Astrocyte (in vitro differentiated cells and primary cell): ENCODE data around the gene RC3H1. TPM values are rescaled to one million over a fixed set of nuclear protein-coding genes. Genes with fewer than 3 reads are reported as not detected.

Source experiments
- DNase-seq: peaks from one replicate; pipeline ENCODE4 v3.0.0-alpha.2; 2010; ENCODE audit warnings: low read depth
- FAIRE-seq: peaks from 2 replicates; lab custom pipeline; 2011; peaks lifted over from hg19 to GRCh38; lab: Jason Lieb, UNC
- H2AFZ ChIP-seq: 2 replicates; pipeline ENCODE4 v1.6.0; 2012; ENCODE audit warnings: low read depth, low read length, inconsistent platforms
- H3K27ac ChIP-seq: 2 replicates; pipeline ENCODE4 v1.5.1; 2011; ENCODE audit warnings: low read depth, low read length, inconsistent platforms
- H3K27me3 ChIP-seq: 2 replicates; pipeline ENCODE4 v1.6.0; 2011; ENCODE audit warnings: low read length, inconsistent platforms; ENCODE audit not compliant: insufficient read depth
- H3K36me3 ChIP-seq: 2 replicates; pipeline ENCODE4 v1.5.1; 2011; ENCODE audit warnings: low read length, inconsistent platforms; ENCODE audit not compliant: insufficient read depth
- H3K4me1 ChIP-seq: 2 replicates; pipeline ENCODE4 v1.5.1; 2011; ENCODE audit warnings: low read length, inconsistent platforms; ENCODE audit not compliant: insufficient read depth
- H3K4me2 ChIP-seq: 2 replicates; pipeline ENCODE4 v1.6.0; 2012; ENCODE audit warnings: low read length, inconsistent platforms
- H3K4me3 ChIP-seq: 2 replicates; pipeline ENCODE4 v1.5.1; 2011; ENCODE audit warnings: low read depth, mild to moderate bottlenecking, low read length, inconsistent platforms; ENCODE audit not compliant: insufficient read depth
- H3K79me2 ChIP-seq: 2 replicates; pipeline ENCODE4 v1.6.0; 2012; ENCODE audit warnings: mild to moderate bottlenecking, low read length, inconsistent platforms; ENCODE audit not compliant: insufficient read depth
- H3K9ac ChIP-seq: 2 replicates; pipeline ENCODE4 v1.6.0; 2012; ENCODE audit warnings: mild to moderate bottlenecking, low read length, inconsistent platforms
- H3K9me3 ChIP-seq: 2 replicates; pipeline ENCODE4 v1.5.1; 2012; ENCODE audit warnings: low read depth, mild to moderate bottlenecking, low read length, inconsistent platforms; ENCODE audit not compliant: insufficient read depth
- H4K20me1 ChIP-seq: 2 replicates; pipeline ENCODE4 v1.6.0; 2012; ENCODE audit warnings: low read length, inconsistent platforms; ENCODE audit not compliant: insufficient read depth
- H3K27ac Mint-ChIP-seq: one replicate; pipeline ENCODE4 v1.8.0; 2021; ENCODE audit warnings: mild to moderate bottlenecking, mixed read lengths; ENCODE audit not compliant: unreplicated experiment
- H3K27me3 Mint-ChIP-seq: one replicate; pipeline ENCODE4 v1.8.0; 2021; ENCODE audit warnings: low read depth, mixed read lengths; ENCODE audit not compliant: unreplicated experiment
- H3K36me3 Mint-ChIP-seq: one replicate; pipeline ENCODE4 v1.8.0; 2021; ENCODE audit warnings: low read depth, mixed read lengths; ENCODE audit not compliant: unreplicated experiment
- H3K4me1 Mint-ChIP-seq: one replicate; pipeline ENCODE4 v1.8.0; 2021; ENCODE audit warnings: low read depth, mixed read lengths; ENCODE audit not compliant: unreplicated experiment
- H3K4me3 Mint-ChIP-seq: one replicate; pipeline ENCODE4 v1.8.0; 2021; ENCODE audit warnings: mild to moderate bottlenecking, moderate library complexity, mixed read lengths; ENCODE audit not compliant: unreplicated experiment
- H3K9me3 Mint-ChIP-seq: one replicate; pipeline ENCODE4 v1.8.0; 2021; ENCODE audit warnings: mild to moderate bottlenecking, mixed read lengths; ENCODE audit not compliant: unreplicated experiment
- EZH2 ChIP-seq: IDR thresholded peaks from 2 replicates; pipeline ENCODE4 v1.6.1; 2012; ENCODE audit warnings: mild to moderate bottlenecking, low read length, inconsistent platforms; ENCODE audit not compliant: insufficient read depth
- total RNA-seq: library from RNA; stranded (reverse); gene quantifications from 2 replicates; pipeline ENCODE4 v1.2.1, GENCODE V29; 2021
- TF ChIP-seq, protein P1 (sequence below): IDR thresholded peaks from 2 replicates; pipeline ENCODE4 v1.5.1; 2011; ENCODE audit warnings: low read depth, mild to moderate bottlenecking, inconsistent platforms, low read length, moderate library complexity; ENCODE audit not compliant: insufficient read depth

RC3H1 gene
- total RNA-seq, 1 donor from 2014 or later = 38.1 TPM

DNA sequence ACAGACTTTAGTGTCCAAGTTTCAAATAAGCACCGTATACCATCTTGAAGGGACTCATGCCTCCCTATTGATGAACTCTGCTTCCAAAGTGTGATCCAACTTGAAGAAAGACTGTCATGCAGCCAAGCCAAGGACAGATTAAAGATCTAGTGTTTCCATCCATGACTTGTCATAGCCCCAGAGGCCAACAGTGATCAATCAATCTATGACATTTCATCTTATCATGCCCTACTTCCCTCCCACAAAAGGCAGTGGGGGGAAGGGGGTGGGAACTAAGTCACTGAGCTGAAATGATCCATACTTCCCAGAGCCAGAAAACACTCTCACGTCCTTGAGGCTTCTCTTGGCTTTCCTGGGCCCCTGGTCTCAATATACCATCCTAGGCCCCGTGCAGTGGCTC is 109.0 kb downstream of the RC3H1 start:
- H4K20me1 ChIP-seq = no peaks in the 10 kb centered on the region
- no peaks in the 10 kb centered on the region for H3K27me3 ChIP-seq
- H3K79me2 ChIP-seq = no peaks in the 10 kb centered on the region
- no peak overlapping the region for H2AFZ ChIP-seq
- Mint-ChIP-seq H3K27me3 (peaks cover 24% of the 10 kb centered on the region), H3K9me3 (no peaks in the 10 kb centered on the region), H3K36me3 (peaks cover under 1% of the 10 kb centered on the region), H3K4me3 (no peak overlapping the region), H3K27ac (no peak overlapping the region), H3K4me1 (no peaks in the 10 kb centered on the region)
- FAIRE-seq (no peak), DNase-seq (no peak)
- H3K4me1 ChIP-seq = no peaks in the 10 kb centered on the region
- H3K9me3 ChIP-seq = no peaks in the 10 kb centered on the region
- H3K36me3 ChIP-seq = no peaks in the 10 kb centered on the region
- H3K9ac ChIP-seq = no peak overlapping the region
- no peak overlapping the region for H3K4me3 ChIP-seq
- TF ChIP-seq EZH2 = no peak
- TF ChIP-seq, protein P1, sequence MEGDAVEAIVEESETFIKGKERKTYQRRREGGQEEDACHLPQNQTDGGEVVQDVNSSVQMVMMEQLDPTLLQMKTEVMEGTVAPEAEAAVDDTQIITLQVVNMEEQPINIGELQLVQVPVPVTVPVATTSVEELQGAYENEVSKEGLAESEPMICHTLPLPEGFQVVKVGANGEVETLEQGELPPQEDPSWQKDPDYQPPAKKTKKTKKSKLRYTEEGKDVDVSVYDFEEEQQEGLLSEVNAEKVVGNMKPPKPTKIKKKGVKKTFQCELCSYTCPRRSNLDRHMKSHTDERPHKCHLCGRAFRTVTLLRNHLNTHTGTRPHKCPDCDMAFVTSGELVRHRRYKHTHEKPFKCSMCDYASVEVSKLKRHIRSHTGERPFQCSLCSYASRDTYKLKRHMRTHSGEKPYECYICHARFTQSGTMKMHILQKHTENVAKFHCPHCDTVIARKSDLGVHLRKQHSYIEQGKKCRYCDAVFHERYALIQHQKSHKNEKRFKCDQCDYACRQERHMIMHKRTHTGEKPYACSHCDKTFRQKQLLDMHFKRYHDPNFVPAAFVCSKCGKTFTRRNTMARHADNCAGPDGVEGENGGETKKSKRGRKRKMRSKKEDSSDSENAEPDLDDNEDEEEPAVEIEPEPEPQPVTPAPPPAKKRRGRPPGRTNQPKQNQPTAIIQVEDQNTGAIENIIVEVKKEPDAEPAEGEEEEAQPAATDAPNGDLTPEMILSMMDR = no peak
- no peak overlapping the region for H3K27ac ChIP-seq
- H3K4me2 ChIP-seq = no peak overlapping the region

DNA sequence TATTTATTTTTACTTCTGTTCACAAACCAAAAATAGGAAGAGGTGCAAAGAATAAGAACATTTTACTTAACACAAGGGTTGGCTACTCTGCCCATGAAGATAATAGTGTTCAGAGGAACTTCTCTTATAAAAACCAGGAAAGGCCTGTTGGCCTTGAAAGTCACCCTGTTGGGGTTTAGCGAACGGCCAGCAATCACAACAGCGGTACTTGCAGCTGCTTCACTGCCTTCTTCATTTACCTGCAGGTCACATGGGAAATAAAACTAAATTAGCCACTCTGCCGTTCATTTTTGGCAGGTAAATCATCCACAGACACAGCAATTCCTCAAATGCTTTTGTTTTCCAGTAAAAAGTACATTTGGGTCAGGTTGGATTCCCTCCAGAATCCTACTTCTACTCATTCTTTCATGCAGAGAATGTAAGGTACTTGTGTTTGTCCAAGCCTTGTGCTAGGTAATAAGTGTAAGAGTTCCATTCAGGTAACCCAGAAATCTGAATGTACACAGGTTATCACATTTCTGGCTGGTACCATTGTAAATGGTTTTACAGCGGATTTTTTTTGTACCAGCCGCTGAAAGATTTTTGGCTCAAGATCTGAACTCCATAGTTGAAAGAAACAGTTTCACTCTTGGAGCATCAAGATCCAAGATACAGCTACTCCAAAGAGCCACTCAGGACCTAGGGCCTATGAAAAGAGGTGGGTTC is 118.2 kb downstream of the RC3H1 start:
- H3K27ac ChIP-seq = no peak overlapping the region
- no peaks in the 10 kb centered on the region for H3K27me3 ChIP-seq
- no peak overlapping the region for H3K4me3 ChIP-seq
- H3K9me3 ChIP-seq = no peaks in the 10 kb centered on the region
- H2AFZ ChIP-seq = no peak overlapping the region
- DNase-seq (no peak), FAIRE-seq (no peak)
- Mint-ChIP-seq H3K9me3 (no peaks in the 10 kb centered on the region), H3K4me1 (no peaks in the 10 kb centered on the region), H3K27me3 (no peaks in the 10 kb centered on the region), H3K36me3 (no peaks in the 10 kb centered on the region), H3K27ac (no peak overlapping the region), H3K4me3 (no peak overlapping the region)
- H3K79me2 ChIP-seq = no peaks in the 10 kb centered on the region
- no peaks in the 10 kb centered on the region for H3K36me3 ChIP-seq
- TF ChIP-seq, protein P1 = no peak
- TF ChIP-seq EZH2 = no peak
- H3K4me2 ChIP-seq = no peak overlapping the region
- H3K9ac ChIP-seq = no peak overlapping the region
- H4K20me1 ChIP-seq = no peaks in the 10 kb centered on the region
- no peaks in the 10 kb centered on the region for H3K4me1 ChIP-seq

DNA sequence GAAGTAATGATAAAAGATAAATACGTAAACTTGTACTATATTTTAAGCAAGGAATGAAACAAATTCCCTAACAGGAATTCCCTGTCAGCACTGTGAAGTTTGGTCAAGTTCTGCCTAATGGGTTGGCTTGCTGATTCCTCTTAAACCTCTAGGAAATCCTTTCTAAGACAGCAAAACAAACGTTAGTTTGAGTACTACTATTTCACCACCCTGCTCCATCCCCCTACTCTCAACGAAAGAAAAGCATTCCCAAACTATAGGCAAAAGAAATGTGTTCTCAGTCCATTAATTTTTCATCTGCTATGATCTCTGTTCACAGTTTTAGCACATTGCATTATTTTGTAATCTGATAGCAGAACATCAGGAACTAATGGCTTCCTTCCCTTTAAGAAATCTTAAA is 121.2 kb downstream of the RC3H1 start:
- H3K4me3 ChIP-seq = no peak overlapping the region
- H3K36me3 Mint-ChIP-seq = no peaks in the 10 kb centered on the region
- H3K9me3 ChIP-seq = no peaks in the 10 kb centered on the region
- no peak overlapping the region for H3K9ac ChIP-seq
- no peaks in the 10 kb centered on the region for H3K79me2 ChIP-seq
- H3K27me3 Mint-ChIP-seq = no peaks in the 10 kb centered on the region
- no peak for TF ChIP-seq EZH2
- TF ChIP-seq, protein P1 = no peak
- no peaks in the 10 kb centered on the region for H3K27me3 ChIP-seq
- no peak for DNase-seq
- H3K36me3 ChIP-seq = no peaks in the 10 kb centered on the region
- no peaks in the 10 kb centered on the region for H3K4me1 ChIP-seq
- H3K4me2 ChIP-seq = no peak overlapping the region
- H3K4me1 Mint-ChIP-seq = no peaks in the 10 kb centered on the region
- H3K4me3 Mint-ChIP-seq = no peak overlapping the region
- H3K9me3 Mint-ChIP-seq = no peaks in the 10 kb centered on the region
- no peak overlapping the region for H3K27ac ChIP-seq
- no peak overlapping the region for H3K27ac Mint-ChIP-seq
- no peaks in the 10 kb centered on the region for H4K20me1 ChIP-seq
- no peak for FAIRE-seq
- H2AFZ ChIP-seq = no peak overlapping the region
